Measurements from ENCODE around the gene SCLY. TPM values are rescaled to one million over a fixed set of nuclear protein-coding genes. Genes with fewer than 3 reads are reported as not detected.

Gene SCLY
- total RNA-seq, 2 donors from 2014 or later = 18.5 to 32.4 TPM

DNA sequence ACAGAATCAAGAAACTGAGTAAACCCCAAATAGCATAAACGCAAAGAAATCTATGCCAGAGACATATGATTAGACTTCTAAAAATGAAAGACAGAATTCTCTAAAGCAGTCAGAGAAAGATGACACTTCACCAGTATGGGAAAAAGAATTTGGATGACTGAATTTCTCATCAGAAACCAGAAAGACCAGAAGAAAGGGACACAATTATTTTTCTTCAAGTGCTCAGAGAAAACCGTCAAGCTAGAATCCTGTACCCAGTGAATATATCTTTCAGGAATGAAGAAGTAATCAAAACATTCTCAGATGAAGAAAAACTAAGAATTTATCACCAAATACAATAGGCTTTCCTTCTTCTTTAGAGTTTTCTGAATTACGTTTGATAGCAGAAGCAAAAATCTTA is 25.1 kb downstream of the SCLY start:
- 95 to 97% methylated on average over 3 of the region's 3 CpGs for WGBS, 2 donors
- peaks cover 0 to 22% of the 10 kb centered on the region in 2 donors for H3K36me3 ChIP-seq (replicated peaks in 1 of 2; ENCODE audit: insufficient read depth in 1 of 2, low read depth in 2 of 2)
- TF ChIP-seq POLR2A (IDR thresholded peaks at IDR 0.05) = no peak
- TF ChIP-seq, protein P1, sequence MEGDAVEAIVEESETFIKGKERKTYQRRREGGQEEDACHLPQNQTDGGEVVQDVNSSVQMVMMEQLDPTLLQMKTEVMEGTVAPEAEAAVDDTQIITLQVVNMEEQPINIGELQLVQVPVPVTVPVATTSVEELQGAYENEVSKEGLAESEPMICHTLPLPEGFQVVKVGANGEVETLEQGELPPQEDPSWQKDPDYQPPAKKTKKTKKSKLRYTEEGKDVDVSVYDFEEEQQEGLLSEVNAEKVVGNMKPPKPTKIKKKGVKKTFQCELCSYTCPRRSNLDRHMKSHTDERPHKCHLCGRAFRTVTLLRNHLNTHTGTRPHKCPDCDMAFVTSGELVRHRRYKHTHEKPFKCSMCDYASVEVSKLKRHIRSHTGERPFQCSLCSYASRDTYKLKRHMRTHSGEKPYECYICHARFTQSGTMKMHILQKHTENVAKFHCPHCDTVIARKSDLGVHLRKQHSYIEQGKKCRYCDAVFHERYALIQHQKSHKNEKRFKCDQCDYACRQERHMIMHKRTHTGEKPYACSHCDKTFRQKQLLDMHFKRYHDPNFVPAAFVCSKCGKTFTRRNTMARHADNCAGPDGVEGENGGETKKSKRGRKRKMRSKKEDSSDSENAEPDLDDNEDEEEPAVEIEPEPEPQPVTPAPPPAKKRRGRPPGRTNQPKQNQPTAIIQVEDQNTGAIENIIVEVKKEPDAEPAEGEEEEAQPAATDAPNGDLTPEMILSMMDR (IDR thresholded peaks at IDR 0.05) = no peak

DNA sequence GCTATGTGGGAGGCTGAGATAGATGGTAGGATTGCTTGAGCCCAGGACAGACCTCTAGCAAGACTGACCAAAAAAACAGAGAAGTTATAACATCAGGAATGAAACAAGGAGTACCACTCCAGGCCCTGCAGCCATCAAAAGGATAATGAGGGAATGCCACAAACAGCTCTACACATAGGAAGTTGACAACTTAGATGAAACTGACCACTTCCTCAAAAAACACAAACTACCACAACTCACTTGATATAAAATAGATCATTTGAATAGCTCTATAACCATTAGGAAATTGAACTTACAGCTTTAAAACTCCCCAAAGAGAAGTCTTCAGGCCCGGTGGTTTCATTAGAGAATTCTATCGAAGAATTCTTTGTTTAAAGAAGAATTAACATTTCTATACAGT is 26.4 kb downstream of the SCLY start:
- Histone ChIP-seq H3K27ac (no peak overlapping the region), H3K4me1 (no peaks in the 10 kb centered on the region), H3K4me3 (no peak overlapping the region), H3K27me3 (no peaks in the 10 kb centered on the region), H3K36me3 (replicated peaks in 1 of 2; ENCODE audit: insufficient read depth in 1 of 2, low read depth in 2 of 2) (peaks cover 0 to 14% of the 10 kb centered on the region in 2 donors), H3K9me3 (no peaks in the 10 kb centered on the region)
- ATAC-seq (no peak), DNase-seq (no peak)
- TF ChIP-seq, protein P1 (IDR thresholded peaks at IDR 0.05) = no peak
- TF ChIP-seq POLR2A (IDR thresholded peaks at IDR 0.05) = no peak
- intact Hi-C loops (cut with DNase I) = no loop called here
- 79 to 97% methylated on average over 2 of the region's 2 CpGs for WGBS, 2 donors

More for the DNA sequence above, 25.1 kb downstream of the SCLY start:
- no peak for ATAC-seq
- DNase-seq = no peak
- intact Hi-C loops (cut with DNase I) = no loop called here
- H3K4me1 ChIP-seq = peaks cover 1% of the 10 kb centered on the region
- H3K27me3 ChIP-seq = no peaks in the 10 kb centered on the region
- no peaks in the 10 kb centered on the region for H3K9me3 ChIP-seq
- no peak overlapping the region for H3K27ac ChIP-seq
- no peak overlapping the region for H3K4me3 ChIP-seq

DNA sequence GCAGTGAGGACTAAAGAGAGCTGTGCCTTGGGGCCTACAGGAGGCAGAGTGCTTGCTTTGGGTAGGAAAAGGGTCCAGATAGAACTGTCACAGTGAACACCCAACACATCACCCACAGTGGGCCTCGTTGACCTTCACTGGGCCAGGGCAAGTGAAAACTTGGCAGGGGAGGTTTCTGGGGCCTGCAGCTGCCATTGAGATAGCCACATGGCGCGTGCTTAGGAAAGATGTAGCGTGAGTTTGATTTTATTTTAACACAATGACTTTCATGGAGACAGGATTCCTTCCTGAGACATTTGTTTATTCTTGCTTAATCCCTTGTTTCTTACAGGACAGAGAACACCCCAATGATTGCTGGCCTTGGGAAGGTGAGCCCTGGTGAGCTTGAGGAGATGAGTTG is 30.1 kb downstream of the SCLY start:
- intact Hi-C loops (cut with DNase I) = no loop called here
- WGBS, 2 donors = 89 to 90% methylated on average over 4 of the region's 4 CpGs
- no peaks in the 10 kb centered on the region for H3K36me3 ChIP-seq (replicated peaks in 1 of 2; ENCODE audit: insufficient read depth in 1 of 2, low read depth in 2 of 2)
- no peaks in the 10 kb centered on the region for H3K27me3 ChIP-seq
- peaks cover 3% of the 10 kb centered on the region for H3K4me1 ChIP-seq
- no peak for DNase-seq
- no peak for TF ChIP-seq POLR2A (IDR thresholded peaks at IDR 0.05)
- TF ChIP-seq, protein P1 (IDR thresholded peaks at IDR 0.05) = no peak
- H3K27ac ChIP-seq = no peak overlapping the region
- no peaks in the 10 kb centered on the region for H3K9me3 ChIP-seq
- H3K4me3 ChIP-seq = no peak overlapping the region
- no peak for ATAC-seq

DNA sequence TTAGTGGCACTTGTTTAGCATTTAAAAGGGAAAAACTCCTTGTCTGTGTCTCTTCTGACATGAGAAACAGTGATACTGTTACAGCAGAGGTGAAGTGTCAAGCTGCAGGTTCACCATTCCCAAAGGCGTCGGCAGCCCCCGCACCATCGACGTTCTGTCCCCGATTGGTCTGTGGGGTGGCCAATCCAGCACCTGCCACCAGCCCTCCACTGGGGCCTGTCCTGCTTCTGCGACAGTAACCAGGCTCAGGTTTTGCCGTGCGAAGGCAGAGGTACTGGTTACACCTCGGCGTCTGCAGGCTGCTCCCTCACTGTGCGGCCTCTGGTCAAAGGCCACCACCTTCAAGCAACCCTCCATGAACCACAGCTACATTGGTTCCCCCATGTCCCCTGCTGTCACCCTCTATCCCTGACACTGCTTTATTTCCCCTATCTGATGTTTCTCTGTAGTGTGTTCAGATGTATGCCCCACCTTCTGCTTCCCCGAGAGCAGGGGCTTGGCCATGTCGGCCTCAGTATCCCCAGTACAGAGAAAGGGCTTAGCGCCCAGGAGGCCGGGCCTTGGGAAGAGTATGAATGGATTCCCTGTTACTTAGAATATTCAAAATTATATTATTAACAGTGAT is 30.7 kb downstream of the SCLY start:
- no peak for TF ChIP-seq POLR2A (IDR thresholded peaks at IDR 0.05)
- TF ChIP-seq, protein P1 (IDR thresholded peaks at IDR 0.05) = no peak
- H3K9me3 ChIP-seq = no peaks in the 10 kb centered on the region
- WGBS, 2 donors = 93% methylated on average over 15 to 16 of the region's 16 CpGs
- intact Hi-C loops (cut with DNase I) = no loop called here
- no peak overlapping the region for H3K4me3 ChIP-seq
- ATAC-seq (no peak), DNase-seq (no peak)
- H3K4me1 ChIP-seq = peaks cover 10% of the 10 kb centered on the region
- H3K27me3 ChIP-seq = no peaks in the 10 kb centered on the region
- no peak overlapping the region for H3K27ac ChIP-seq
- no peaks in the 10 kb centered on the region for H3K36me3 ChIP-seq (replicated peaks in 1 of 2; ENCODE audit: insufficient read depth in 1 of 2, low read depth in 2 of 2)

DNA sequence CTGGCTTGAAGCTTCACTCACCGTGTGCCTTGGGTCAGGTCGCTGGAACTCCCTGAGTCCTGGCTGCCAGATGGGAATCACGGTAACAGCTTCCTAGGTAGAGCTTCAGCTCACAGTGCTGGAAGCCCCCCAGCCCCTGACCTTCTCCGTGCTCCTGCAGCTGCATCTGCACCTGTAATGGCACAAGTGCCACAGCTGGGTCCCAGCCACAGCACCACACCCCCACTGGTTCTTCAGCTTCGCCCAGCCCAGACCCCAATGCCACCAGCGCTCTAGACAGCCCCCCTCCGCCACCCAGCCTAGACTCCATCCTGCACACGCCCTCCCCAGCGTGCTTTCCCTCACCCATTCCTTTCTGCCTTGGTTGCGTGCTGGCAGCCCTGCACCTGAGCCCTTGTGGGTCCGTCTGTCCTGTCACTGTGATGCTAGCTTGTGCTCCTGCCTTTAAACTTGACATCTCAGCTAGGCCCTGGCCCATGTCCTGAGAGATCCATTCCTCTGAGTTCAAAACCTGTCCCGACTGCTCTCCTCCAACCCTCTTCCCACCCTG is 31.8 kb downstream of the SCLY start:
- WGBS, 2 donors = 96 to 98% methylated on average over 10 to 12 of the region's 12 CpGs
- DNase-seq (no peak), ATAC-seq (no peak)
- peaks cover 18% of the 10 kb centered on the region for H3K4me1 ChIP-seq
- intact Hi-C loops (cut with DNase I) = no loop called here
- H3K36me3 ChIP-seq (replicated peaks in 1 of 2; ENCODE audit: insufficient read depth in 1 of 2, low read depth in 2 of 2) = no peaks in the 10 kb centered on the region
- TF ChIP-seq, protein P1 (IDR thresholded peaks at IDR 0.05) = no peak
- TF ChIP-seq POLR2A (IDR thresholded peaks at IDR 0.05) = no peak
- H3K4me3 ChIP-seq = no peak overlapping the region
- H3K9me3 ChIP-seq = no peaks in the 10 kb centered on the region
- no peak overlapping the region for H3K27ac ChIP-seq
- H3K27me3 ChIP-seq = no peaks in the 10 kb centered on the region
